ENCODE results near the gene GLI3. TPM values are rescaled to one million over a fixed set of nuclear protein-coding genes. Genes with fewer than 3 reads are reported as not detected.

Gene GLI3
- total RNA-seq, 4 donors from 2014 or later: 23.1 to 41.3 (median 24.6) TPM

- DNase-seq (ENCODE audit: low spot score in 2 of 2): no peak
- peaks cover 51% of the 10 kb centered on the region for H3K36me3 ChIP-seq
- H3K27me3 ChIP-seq: no peaks in the 10 kb centered on the region
- no peak overlapping the region for H3K27ac ChIP-seq
- H3K4me3 ChIP-seq: no peak overlapping the region
- H3K4me1 ChIP-seq: no peaks in the 10 kb centered on the region
- WGBS: 95% methylated on average over 10 of the region's 62 CpGs
- no peaks in the 10 kb centered on the region for H3K9me3 ChIP-seq
- TF ChIP-seq EP300 (IDR thresholded peaks at IDR 0.05) (no peak), POLR2A (IDR thresholded peaks at IDR 0.05) (no peak), POLR2AphosphoS5 (IDR thresholded peaks at IDR 0.05) (no peak)
- TF ChIP-seq, protein P1, sequence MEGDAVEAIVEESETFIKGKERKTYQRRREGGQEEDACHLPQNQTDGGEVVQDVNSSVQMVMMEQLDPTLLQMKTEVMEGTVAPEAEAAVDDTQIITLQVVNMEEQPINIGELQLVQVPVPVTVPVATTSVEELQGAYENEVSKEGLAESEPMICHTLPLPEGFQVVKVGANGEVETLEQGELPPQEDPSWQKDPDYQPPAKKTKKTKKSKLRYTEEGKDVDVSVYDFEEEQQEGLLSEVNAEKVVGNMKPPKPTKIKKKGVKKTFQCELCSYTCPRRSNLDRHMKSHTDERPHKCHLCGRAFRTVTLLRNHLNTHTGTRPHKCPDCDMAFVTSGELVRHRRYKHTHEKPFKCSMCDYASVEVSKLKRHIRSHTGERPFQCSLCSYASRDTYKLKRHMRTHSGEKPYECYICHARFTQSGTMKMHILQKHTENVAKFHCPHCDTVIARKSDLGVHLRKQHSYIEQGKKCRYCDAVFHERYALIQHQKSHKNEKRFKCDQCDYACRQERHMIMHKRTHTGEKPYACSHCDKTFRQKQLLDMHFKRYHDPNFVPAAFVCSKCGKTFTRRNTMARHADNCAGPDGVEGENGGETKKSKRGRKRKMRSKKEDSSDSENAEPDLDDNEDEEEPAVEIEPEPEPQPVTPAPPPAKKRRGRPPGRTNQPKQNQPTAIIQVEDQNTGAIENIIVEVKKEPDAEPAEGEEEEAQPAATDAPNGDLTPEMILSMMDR (IDR thresholded peaks at IDR 0.05): no peak
These were observed 271.0 kb downstream of the GLI3 start for GRCh38 chr7:41965951-41966505.

GRCh38 chr7:41964849-41965745 lies 271.9 kb downstream of the GLI3 start:
- Histone ChIP-seq H3K4me1 (no peaks in the 10 kb centered on the region), H3K36me3 (peaks cover 50% of the 10 kb centered on the region), H3K9me3 (no peaks in the 10 kb centered on the region), H3K27me3 (no peaks in the 10 kb centered on the region), H3K27ac (no peak overlapping the region), H3K4me3 (no peak overlapping the region)
- 96% methylated on average over 21 of the region's 47 CpGs for WGBS
- TF ChIP-seq POLR2A (IDR thresholded peaks at IDR 0.05): no peak
- no peak for TF ChIP-seq POLR2AphosphoS5 (IDR thresholded peaks at IDR 0.05)
- TF ChIP-seq, protein P1 (IDR thresholded peaks at IDR 0.05): no peak
- TF ChIP-seq EP300 (IDR thresholded peaks at IDR 0.05): no peak
- DNase-seq (ENCODE audit: low spot score in 2 of 2): no peak

- DNase-seq (ENCODE audit: low spot score in 2 of 2): no peak
- TF ChIP-seq POLR2A (IDR thresholded peaks at IDR 0.05) (no peak), EP300 (IDR thresholded peaks at IDR 0.05) (no peak), POLR2AphosphoS5 (IDR thresholded peaks at IDR 0.05) (no peak)
- TF ChIP-seq, protein P1 (IDR thresholded peaks at IDR 0.05): no peak
- 92% methylated on average over 16 of the region's 16 CpGs for WGBS
These were observed 272.7 kb downstream of the GLI3 start for GRCh38 chr7:41964183-41964753.

DNA sequence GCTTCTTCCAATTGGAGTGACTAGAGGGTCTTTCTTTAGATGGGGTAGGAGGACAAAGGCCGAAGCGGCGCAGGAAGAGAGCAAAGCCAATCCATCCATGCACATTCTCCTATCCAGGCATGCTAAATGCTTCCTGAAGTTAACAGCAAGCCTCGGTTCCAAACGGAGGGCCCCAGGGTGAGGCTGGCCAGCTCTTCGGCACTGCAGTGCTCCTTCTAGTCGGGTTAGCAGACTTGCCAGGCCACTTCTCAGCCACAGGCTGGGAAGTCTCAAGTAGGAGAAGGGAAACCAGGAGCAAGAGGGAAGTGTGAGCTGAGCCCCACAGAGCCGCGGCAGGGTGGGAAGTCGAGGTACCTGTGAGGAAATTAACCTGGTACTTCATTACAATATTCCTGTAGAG lies 280.3 kb downstream of the GLI3 start:
- peaks cover 30% of the 10 kb centered on the region for H3K4me1 ChIP-seq
- peak overlapping the region; percentile 36 for H3K27ac ChIP-seq
- no peaks in the 10 kb centered on the region for H3K36me3 ChIP-seq
- TF ChIP-seq POLR2AphosphoS5 (IDR thresholded peaks at IDR 0.05) (no peak), EP300 (IDR thresholded peaks at IDR 0.05) (no peak), POLR2A (IDR thresholded peaks at IDR 0.05) (no peak)
- TF ChIP-seq, protein P1 (IDR thresholded peaks at IDR 0.05): no peak
- no peaks in the 10 kb centered on the region for H3K27me3 ChIP-seq
- 37% methylated on average over 10 of the region's 10 CpGs for WGBS
- no peak for DNase-seq (ENCODE audit: low spot score in 2 of 2)
- no peaks in the 10 kb centered on the region for H3K9me3 ChIP-seq
- peak overlapping the region; percentile 15 for H3K4me3 ChIP-seq

More at GRCh38 chr7:41964183-41964753, 272.7 kb downstream of the GLI3 start:
- H3K27me3 ChIP-seq: no peaks in the 10 kb centered on the region
- H3K27ac ChIP-seq: no peak overlapping the region
- H3K4me3 ChIP-seq: no peak overlapping the region
- no peaks in the 10 kb centered on the region for H3K9me3 ChIP-seq
- peaks cover 45% of the 10 kb centered on the region for H3K36me3 ChIP-seq
- no peaks in the 10 kb centered on the region for H3K4me1 ChIP-seq

Data from suprapubic skin (tissue), 4 donors.